Measurements from ENCODE around the gene HES6. TPM values are rescaled to one million over a fixed set of nuclear protein-coding genes. Genes with fewer than 3 reads are reported as not detected.

HES6 gene
- total and polyA plus RNA-seq, 2 experiments from 2014 or later, result 8.8 to 11.2 TPM

- DNase-seq (ENCODE audit: low read depth in 1 of 2, low spot score in 1 of 2), result peak in 1 of 2 donors; percentile 30
- no peak overlapping the region for H3K27ac ChIP-seq
Measured at GRCh38 chr2:238220892-238221521, 18.8 kb downstream of the HES6 start.

GRCh38 chr2:238220274-238220891 lies 19.5 kb downstream of the HES6 start:
- no peak for DNase-seq (ENCODE audit: low read depth in 1 of 2, low spot score in 1 of 2)
- Histone ChIP-seq H3K4me1 (ENCODE audit: low read depth) (no peaks in the 10 kb centered on the region), H3K36me3 (no peaks in the 10 kb centered on the region), H3K9me3 (ENCODE audit: low read depth) (no peaks in the 10 kb centered on the region), H3K27me3 (no peaks in the 10 kb centered on the region), H3K27ac (no peak overlapping the region), H3K4me3 (no peak overlapping the region)
- no peak for TF ChIP-seq CTCF (IDR thresholded peaks at IDR 0.05; ENCODE audit: low read depth, low read length)

More at GRCh38 chr2:238220892-238221521, 18.8 kb downstream of the HES6 start:
- Histone ChIP-seq H3K9me3 (ENCODE audit: low read depth) (no peaks in the 10 kb centered on the region), H3K36me3 (no peaks in the 10 kb centered on the region), H3K4me1 (ENCODE audit: low read depth) (no peaks in the 10 kb centered on the region), H3K27me3 (no peaks in the 10 kb centered on the region), H3K4me3 (no peak overlapping the region)
- no peak for TF ChIP-seq CTCF (IDR thresholded peaks at IDR 0.05; ENCODE audit: low read depth, low read length)

- Histone ChIP-seq H3K4me1 (ENCODE audit: low read depth) (no peaks in the 10 kb centered on the region), H3K36me3 (no peaks in the 10 kb centered on the region), H3K27ac (no peak overlapping the region), H3K9me3 (ENCODE audit: low read depth) (no peaks in the 10 kb centered on the region), H3K4me3 (no peak overlapping the region), H3K27me3 (no peaks in the 10 kb centered on the region)
- DNase-seq (ENCODE audit: low read depth in 1 of 2, low spot score in 1 of 2), result no peak
- TF ChIP-seq CTCF (IDR thresholded peaks at IDR 0.05; ENCODE audit: low read depth, low read length), result no peak
Measured at GRCh38 chr2:238216651-238217184, 23.1 kb downstream of the HES6 start.

DNA sequence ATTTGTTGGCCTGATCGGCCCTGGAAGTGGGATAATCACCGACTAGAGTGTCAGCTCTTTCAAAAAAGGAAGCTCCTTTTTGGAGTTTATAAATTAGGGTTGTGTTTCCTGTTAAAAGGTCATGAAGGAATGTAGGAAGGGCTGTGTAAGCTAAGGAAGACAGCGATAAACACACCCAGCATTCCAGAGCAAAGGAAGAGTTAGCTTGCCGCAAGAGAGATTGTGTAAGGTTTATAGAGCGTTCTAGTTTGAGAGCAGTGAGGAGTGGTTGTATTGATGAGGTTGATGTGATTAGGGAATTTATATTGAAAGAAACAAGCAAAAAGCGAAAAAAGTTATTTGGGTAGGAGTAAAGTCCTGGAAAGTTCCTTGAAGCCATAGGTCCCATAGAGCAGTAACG lies 32.8 kb downstream of the HES6 start:
- DNase-seq (ENCODE audit: low read depth in 1 of 2, low spot score in 1 of 2), result no peak
- Histone ChIP-seq H3K4me1 (ENCODE audit: low read depth) (peaks cover 6% of the 10 kb centered on the region), H3K9me3 (ENCODE audit: low read depth) (no peaks in the 10 kb centered on the region), H3K4me3 (no peak overlapping the region), H3K27me3 (peaks cover 40% of the 10 kb centered on the region), H3K27ac (no peak overlapping the region), H3K36me3 (no peaks in the 10 kb centered on the region)
- TF ChIP-seq CTCF (IDR thresholded peaks at IDR 0.05; ENCODE audit: low read depth, low read length), result no peak

- Histone ChIP-seq H3K27ac (peak overlapping the region; percentile 51), H3K36me3 (no peaks in the 10 kb centered on the region), H3K27me3 (peaks cover 17% of the 10 kb centered on the region), H3K4me3 (peak overlapping the region; percentile 99), H3K9me3 (ENCODE audit: low read depth) (no peaks in the 10 kb centered on the region), H3K4me1 (ENCODE audit: low read depth) (peaks cover 8% of the 10 kb centered on the region)
- TF ChIP-seq CTCF (IDR thresholded peaks at IDR 0.05; ENCODE audit: low read depth, low read length), result no peak
- no peak for DNase-seq (ENCODE audit: low read depth in 1 of 2, low spot score in 1 of 2)
Measured at GRCh38 chr2:238203973-238204683, 35.7 kb downstream of the HES6 start.

Data from cardiac muscle cell (in vitro differentiated cells and primary cell).